Measurements from ENCODE around the gene CDC14B. TPM values are rescaled to one million over a fixed set of nuclear protein-coding genes. Genes with fewer than 3 reads are reported as not detected.
"Not testable (repeated sequence)": the region's sequence is repeated elsewhere in the genome, so short reads cannot be mapped to it uniquely, and the experiment has no call there.

CDC14B gene
- total RNA-seq, 1 donor from 2014 or later, result 8.4 TPM

- DNase-seq (ENCODE audit: low spot score), result no peak
These were observed 7.3 kb upstream of the CDC14B start for GRCh38 chr9:96626912-96627311.

- DNase-seq (ENCODE audit: low spot score), result no peak
These were observed 2.0 kb upstream of the CDC14B start for GRCh38 chr9:96621618-96622017.

GRCh38 chr9:96620832-96621269 is 1.2 kb upstream of the CDC14B start:
- peak; percentile 12 for DNase-seq (ENCODE audit: low spot score)

- no peak for DNase-seq (ENCODE audit: low spot score)
These were observed 505 bp upstream of the CDC14B start for GRCh38 chr9:96620181-96620514.

GRCh38 chr9:96619124-96619465 is 548 bp downstream of the CDC14B start:
- no peak for DNase-seq (ENCODE audit: low spot score)

- DNase-seq (ENCODE audit: low spot score), result peak; percentile 20
These were observed 1.2 kb downstream of the CDC14B start for GRCh38 chr9:96618209-96619123.

- DNase-seq (ENCODE audit: low spot score), result no peak
These were observed 2.0 kb downstream of the CDC14B start for GRCh38 chr9:96617439-96618185.

GRCh38 chr9:96616817-96617438 is 2.7 kb downstream of the CDC14B start:
- DNase-seq (ENCODE audit: low spot score), result no peak

GRCh38 chr9:96615411-96615810 is 4.2 kb downstream of the CDC14B start:
- DNase-seq (ENCODE audit: low spot score), result no peak

GRCh38 chr9:96614664-96615063 is 5.0 kb downstream of the CDC14B start:
- DNase-seq (ENCODE audit: low spot score), result not testable (repeated sequence)

- no peak for DNase-seq (ENCODE audit: low spot score)
These were observed 6.6 kb downstream of the CDC14B start for GRCh38 chr9:96612966-96613589.

- DNase-seq (ENCODE audit: low spot score), result peak; percentile 32
These were observed 7.3 kb downstream of the CDC14B start for GRCh38 chr9:96612105-96612965.

- DNase-seq (ENCODE audit: low spot score), result no peak
These were observed 8.3 kb downstream of the CDC14B start for GRCh38 chr9:96611302-96611701.

- no peak for DNase-seq (ENCODE audit: low spot score)
These were observed 9.9 kb downstream of the CDC14B start for GRCh38 chr9:96609732-96610131.

- no peak for DNase-seq (ENCODE audit: low spot score)
These were observed 11.7 kb downstream of the CDC14B start for GRCh38 chr9:96607971-96608370.

- DNase-seq (ENCODE audit: low spot score), result no peak
These were observed 14.3 kb downstream of the CDC14B start for GRCh38 chr9:96605328-96605727.

- DNase-seq (ENCODE audit: low spot score), result no peak
These were observed 15.7 kb downstream of the CDC14B start for GRCh38 chr9:96604004-96604319.

- DNase-seq (ENCODE audit: low spot score), result no peak
These were observed 16.2 kb downstream of the CDC14B start for GRCh38 chr9:96603305-96604003.

- no peak for DNase-seq (ENCODE audit: low spot score)
These were observed 20.3 kb downstream of the CDC14B start for GRCh38 chr9:96599298-96599697.

GRCh38 chr9:96596601-96597111 is 23.0 kb downstream of the CDC14B start:
- no peak for DNase-seq (ENCODE audit: low spot score)

All from umbilical cord (tissue), 2 donors.